ENCODE data around the gene VIPR2. TPM values are rescaled to one million over a fixed set of nuclear protein-coding genes. Genes with fewer than 3 reads are reported as not detected.

Gene VIPR2
- total RNA-seq, 1 experiment from 2014 or later: not detected

DNA sequence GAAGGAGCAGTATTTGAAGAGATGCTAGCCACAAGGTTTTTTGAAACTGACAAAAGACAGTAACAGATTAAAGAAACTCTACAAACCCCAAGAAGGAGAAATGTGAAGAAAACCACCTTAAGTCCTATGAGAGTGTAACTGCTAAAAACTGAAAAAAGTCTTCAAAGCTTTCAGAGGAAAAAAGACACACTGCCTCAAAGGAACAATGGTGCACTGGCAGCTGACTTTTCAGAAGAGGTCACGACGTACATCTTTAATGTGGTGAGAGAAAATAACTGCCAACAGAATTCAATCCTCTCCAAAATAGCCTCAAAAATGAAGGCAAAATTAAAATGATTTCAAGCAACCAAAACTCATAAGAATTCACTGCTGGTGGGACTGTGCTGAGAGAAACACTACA is 94.0 kb downstream of the VIPR2 start:
- Histone ChIP-seq H2AFZ (no peak overlapping the region), H3F3A (ENCODE audit: insufficient read depth, low read depth) (no peaks in the 10 kb centered on the region), H3K79me2 (ENCODE audit: low read depth) (no peaks in the 10 kb centered on the region), H4K20me1 (ENCODE audit: insufficient read depth) (no peaks in the 10 kb centered on the region), H3K4me2 (no peak overlapping the region), H3K9me3 (ENCODE audit: insufficient read depth, low read depth) (no peaks in the 10 kb centered on the region), H3K27ac (no peak overlapping the region), H3K36me3 (ENCODE audit: low read depth) (no peaks in the 10 kb centered on the region), H3K4me1 (replicated peaks; ENCODE audit: insufficient read depth) (no peaks in the 10 kb centered on the region), H3K27me3 (ENCODE audit: insufficient read depth, low read depth) (peaks cover 92% of the 10 kb centered on the region), H3K4me3 (no peak overlapping the region), H3K9me2 (ENCODE audit: insufficient read depth) (no peaks in the 10 kb centered on the region)
- CTCF ChIA-PET: no interaction called here
- no peak for DNase-seq
- BruUV-seq (replicated peaks): no TSS peak
- POLR2A ChIA-PET (ENCODE audit: unreplicated experiment): no interaction called here
- TF ChIP-seq, protein P1, sequence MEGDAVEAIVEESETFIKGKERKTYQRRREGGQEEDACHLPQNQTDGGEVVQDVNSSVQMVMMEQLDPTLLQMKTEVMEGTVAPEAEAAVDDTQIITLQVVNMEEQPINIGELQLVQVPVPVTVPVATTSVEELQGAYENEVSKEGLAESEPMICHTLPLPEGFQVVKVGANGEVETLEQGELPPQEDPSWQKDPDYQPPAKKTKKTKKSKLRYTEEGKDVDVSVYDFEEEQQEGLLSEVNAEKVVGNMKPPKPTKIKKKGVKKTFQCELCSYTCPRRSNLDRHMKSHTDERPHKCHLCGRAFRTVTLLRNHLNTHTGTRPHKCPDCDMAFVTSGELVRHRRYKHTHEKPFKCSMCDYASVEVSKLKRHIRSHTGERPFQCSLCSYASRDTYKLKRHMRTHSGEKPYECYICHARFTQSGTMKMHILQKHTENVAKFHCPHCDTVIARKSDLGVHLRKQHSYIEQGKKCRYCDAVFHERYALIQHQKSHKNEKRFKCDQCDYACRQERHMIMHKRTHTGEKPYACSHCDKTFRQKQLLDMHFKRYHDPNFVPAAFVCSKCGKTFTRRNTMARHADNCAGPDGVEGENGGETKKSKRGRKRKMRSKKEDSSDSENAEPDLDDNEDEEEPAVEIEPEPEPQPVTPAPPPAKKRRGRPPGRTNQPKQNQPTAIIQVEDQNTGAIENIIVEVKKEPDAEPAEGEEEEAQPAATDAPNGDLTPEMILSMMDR (conservative IDR thresholded peaks at IDR 0.05): no peak
- no peak for TF ChIP-seq EZH2 (IDR thresholded peaks at IDR 0.05; ENCODE audit: low read depth)
- intact Hi-C loops (cut with micrococcal nuclease; ENCODE audit: unreplicated experiment): no loop called here

DNA sequence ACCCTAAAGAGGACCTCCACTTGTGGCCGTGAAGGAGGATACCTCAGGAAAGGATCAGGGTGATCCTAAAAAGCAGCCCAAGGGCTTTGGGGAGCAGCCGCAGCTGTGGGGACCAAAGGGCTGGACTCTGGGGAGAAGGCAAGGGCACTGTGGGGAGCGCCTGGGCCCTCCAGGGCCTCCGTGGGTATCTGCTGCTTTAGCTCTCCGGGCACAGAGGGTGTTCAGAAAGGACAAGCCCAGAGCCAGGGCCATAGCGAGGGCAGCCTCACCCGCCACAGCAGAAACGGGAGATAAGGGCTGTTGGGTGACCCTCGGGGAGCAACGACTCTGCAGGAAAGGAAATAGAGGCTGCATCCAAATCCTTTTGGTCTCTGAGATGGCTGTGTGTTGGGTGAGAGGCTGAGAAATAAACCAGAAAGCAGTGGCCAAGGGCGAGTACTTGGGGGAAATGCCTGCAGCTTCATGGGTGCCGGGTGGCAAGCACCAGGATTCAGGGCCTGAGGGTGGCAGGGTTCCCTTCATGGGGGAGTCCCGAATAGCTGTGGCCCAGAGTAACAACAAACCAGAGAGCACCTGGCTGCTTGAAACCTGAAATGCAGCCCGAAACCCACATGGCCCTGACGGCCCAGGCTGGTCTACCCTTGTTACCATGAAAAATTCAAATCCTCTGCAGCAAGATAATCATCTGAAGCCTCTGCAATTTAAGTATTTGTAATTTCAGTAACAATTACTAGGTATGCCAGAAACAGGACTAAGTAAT is 95.2 kb downstream of the VIPR2 start:
- Histone ChIP-seq H3K4me3 (no peak overlapping the region), H4K20me1 (ENCODE audit: insufficient read depth) (no peaks in the 10 kb centered on the region), H3K9me2 (ENCODE audit: insufficient read depth) (no peaks in the 10 kb centered on the region), H3F3A (ENCODE audit: insufficient read depth, low read depth) (no peaks in the 10 kb centered on the region), H3K4me2 (no peak overlapping the region), H3K4me1 (replicated peaks; ENCODE audit: insufficient read depth) (no peaks in the 10 kb centered on the region), H3K27me3 (ENCODE audit: insufficient read depth, low read depth) (peaks cover 88% of the 10 kb centered on the region), H2AFZ (no peak overlapping the region), H3K79me2 (ENCODE audit: low read depth) (no peaks in the 10 kb centered on the region), H3K27ac (no peak overlapping the region), H3K36me3 (ENCODE audit: low read depth) (no peaks in the 10 kb centered on the region), H3K9me3 (ENCODE audit: insufficient read depth, low read depth) (no peaks in the 10 kb centered on the region)
- DNase-seq: no peak
- POLR2A ChIA-PET (ENCODE audit: unreplicated experiment): no interaction called here
- CTCF ChIA-PET: no interaction called here
- intact Hi-C loops (cut with micrococcal nuclease; ENCODE audit: unreplicated experiment): no loop called here
- no TSS peak for BruUV-seq (replicated peaks)
- TF ChIP-seq, protein P1 (conservative IDR thresholded peaks at IDR 0.05): no peak
- no peak for TF ChIP-seq EZH2 (IDR thresholded peaks at IDR 0.05; ENCODE audit: low read depth)

DNA sequence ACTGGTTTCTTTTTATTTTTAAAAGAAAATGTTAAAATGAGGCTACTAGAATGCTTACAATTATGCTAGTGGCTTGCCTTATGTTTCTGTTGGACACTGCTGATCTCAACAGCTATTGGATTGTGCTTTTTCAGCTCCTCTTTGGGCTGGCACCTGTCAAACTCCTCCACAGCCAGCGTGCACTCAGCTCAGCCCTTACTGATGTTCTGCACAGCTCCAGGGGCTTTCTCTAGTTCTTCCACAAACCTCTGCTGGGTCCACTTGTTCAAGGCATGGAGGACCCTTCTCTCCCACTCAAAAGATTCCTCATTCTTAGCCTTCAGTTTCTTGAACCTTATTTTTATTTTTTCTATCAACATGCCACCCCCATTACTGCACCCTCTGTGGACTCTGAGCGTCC is 96.0 kb downstream of the VIPR2 start:
- Histone ChIP-seq H3K79me2 (ENCODE audit: low read depth) (no peaks in the 10 kb centered on the region), H4K20me1 (ENCODE audit: insufficient read depth) (no peaks in the 10 kb centered on the region), H2AFZ (no peak overlapping the region), H3K4me3 (no peak overlapping the region), H3F3A (ENCODE audit: insufficient read depth, low read depth) (no peaks in the 10 kb centered on the region), H3K36me3 (ENCODE audit: low read depth) (no peaks in the 10 kb centered on the region), H3K27me3 (ENCODE audit: insufficient read depth, low read depth) (peaks cover 87% of the 10 kb centered on the region), H3K4me1 (replicated peaks; ENCODE audit: insufficient read depth) (no peaks in the 10 kb centered on the region), H3K9me2 (ENCODE audit: insufficient read depth) (no peaks in the 10 kb centered on the region), H3K9me3 (ENCODE audit: insufficient read depth, low read depth) (no peaks in the 10 kb centered on the region), H3K4me2 (no peak overlapping the region), H3K27ac (no peak overlapping the region)
- DNase-seq: no peak
- POLR2A ChIA-PET (ENCODE audit: unreplicated experiment): no interaction called here
- no TSS peak for BruUV-seq (replicated peaks)
- intact Hi-C loops (cut with micrococcal nuclease; ENCODE audit: unreplicated experiment): no loop called here
- CTCF ChIA-PET: no interaction called here
- no peak for TF ChIP-seq EZH2 (IDR thresholded peaks at IDR 0.05; ENCODE audit: low read depth)

DNA sequence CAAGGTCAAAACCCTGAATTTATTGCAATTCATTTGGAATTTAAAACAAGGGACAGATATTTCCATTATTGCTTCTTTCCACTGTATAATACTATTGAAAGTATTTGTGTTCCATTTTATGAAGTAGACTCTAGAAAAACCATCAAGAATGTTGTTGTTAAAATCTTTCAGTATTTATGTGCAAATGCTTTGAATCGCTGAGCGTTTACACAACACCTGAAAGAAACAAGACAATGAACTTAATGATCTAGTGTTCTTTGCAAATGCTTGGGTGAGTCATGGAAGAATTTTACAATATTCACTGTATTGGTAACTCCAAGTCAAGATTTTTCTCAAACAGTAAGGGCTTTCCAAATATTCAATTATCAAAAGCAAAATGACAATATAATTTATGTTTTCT is 97.1 kb downstream of the VIPR2 start:
- Histone ChIP-seq H3K27ac (no peak overlapping the region), H3K79me2 (ENCODE audit: low read depth) (no peaks in the 10 kb centered on the region), H4K20me1 (ENCODE audit: insufficient read depth) (no peaks in the 10 kb centered on the region), H3K9me2 (ENCODE audit: insufficient read depth) (no peaks in the 10 kb centered on the region), H3K36me3 (ENCODE audit: low read depth) (no peaks in the 10 kb centered on the region), H3K4me3 (no peak overlapping the region), H3F3A (ENCODE audit: insufficient read depth, low read depth) (no peaks in the 10 kb centered on the region), H3K4me2 (no peak overlapping the region), H3K9me3 (ENCODE audit: insufficient read depth, low read depth) (no peaks in the 10 kb centered on the region), H3K4me1 (replicated peaks; ENCODE audit: insufficient read depth) (no peaks in the 10 kb centered on the region), H3K27me3 (ENCODE audit: insufficient read depth, low read depth) (peaks cover 90% of the 10 kb centered on the region), H2AFZ (no peak overlapping the region)
- no peak for TF ChIP-seq EZH2 (IDR thresholded peaks at IDR 0.05; ENCODE audit: low read depth)
- TF ChIP-seq, protein P1 (conservative IDR thresholded peaks at IDR 0.05): no peak
- ChIA-PET CTCF (no interaction called here), POLR2A (ENCODE audit: unreplicated experiment) (no interaction called here)
- no peak for DNase-seq
- intact Hi-C loops (cut with micrococcal nuclease; ENCODE audit: unreplicated experiment): no loop called here
- no TSS peak for BruUV-seq (replicated peaks)
